ENCODE data around the gene NBEA.
A peak's percentile ranks its signal among the peaks of the same experiment; 100 is the strongest.

NBEA gene

GRCh38 chr13:35720290-35720689 lies 778.2 kb downstream of the NBEA start:
- DNase-seq (ENCODE audit: low read depth) = no peak
- no peak overlapping the region for H3K4me3 ChIP-seq (ENCODE audit: control insufficient read depth, low read depth, low read length)
- TF ChIP-seq CTCF (IDR thresholded peaks at IDR 0.05; ENCODE audit: control insufficient read depth, insufficient read depth, low read depth, low read length, missing control alignments) = no peak

- peak overlapping the region; percentile 19 for H3K4me3 ChIP-seq (ENCODE audit: control insufficient read depth, low read depth, low read length)
- DNase-seq (ENCODE audit: low read depth) = no peak
Observed at GRCh38 chr13:35720690-35721554, 778.9 kb downstream of the NBEA start.

More at GRCh38 chr13:35720690-35721554, 778.9 kb downstream of the NBEA start:
- peak; percentile 98 for TF ChIP-seq CTCF (IDR thresholded peaks at IDR 0.05; ENCODE audit: control insufficient read depth, insufficient read depth, low read depth, low read length, missing control alignments)

All from AG09309 (cell line).